ENCODE measurements around the gene SLC19A1.

Gene SLC19A1

GRCh38 chr21:45448283-45448809, 93.9 kb downstream of the SLC19A1 start:
- no peaks in the 10 kb centered on the region for H4K20me1 ChIP-seq (ENCODE audit: insufficient read depth, low read length)
- H3K27ac ChIP-seq (ENCODE audit: low read length) = no peak overlapping the region
- peaks cover 94% of the 10 kb centered on the region for H3K27me3 ChIP-seq (replicated peaks; ENCODE audit: insufficient read depth, low read length)
- H3K4me2 ChIP-seq (ENCODE audit: low read depth, low read length) = no peak overlapping the region
- no peaks in the 10 kb centered on the region for H3K9me3 ChIP-seq (replicated peaks; ENCODE audit: insufficient read depth, low read length)
- H3F3A ChIP-seq (ENCODE audit: insufficient read depth, low read length) = no peaks in the 10 kb centered on the region
- H3K36me3 ChIP-seq (replicated peaks; ENCODE audit: insufficient read depth, low read length) = no peaks in the 10 kb centered on the region
- H3K9me2 ChIP-seq (replicated peaks; ENCODE audit: insufficient read depth, low read length) = no peaks in the 10 kb centered on the region
- DNase-seq = no peak
- H3K4me1 ChIP-seq (ENCODE audit: low read length) = no peaks in the 10 kb centered on the region
- H2AFZ ChIP-seq (ENCODE audit: low read length) = no peak overlapping the region
- no peaks in the 10 kb centered on the region for H3K79me2 ChIP-seq (ENCODE audit: low read length)
- H3K4me3 ChIP-seq (ENCODE audit: low read length) = no peak overlapping the region
- TF ChIP-seq CTCF (IDR thresholded peaks at IDR 0.05; ENCODE audit: low read length) (no peak), EZH2 (optimal IDR thresholded peaks at IDR 0.05; ENCODE audit: low read depth, low read length) (no peak)
- H3K9ac ChIP-seq (ENCODE audit: low read length) = no peak overlapping the region

All from MM.1S (cell line).